Head of caudate nucleus (tissue), 42 donors: ENCODE data around the gene FAM131C.
A peak's percentile ranks its signal among the peaks of the same experiment; 100 is the strongest.
"Not testable (repeated sequence)": the region's sequence is repeated elsewhere in the genome, so short reads cannot be mapped to it uniquely, and the experiment has no call there.

ENCODE experiments used
- DNase-seq, 42 donors: peaks; one replicate each; pipeline versions ENCODE4 v3.0.0 to v3.0.0-alpha.2; 2020 to 2021; ENCODE audit warnings: mixed read lengths in 7 of 42
- intact Hi-C: fragments of 100-400 bp; cut with DNase I; formaldehyde crosslinking; loops from one replicate; pipeline ENCODE4 v1.15.0; 2022

FAM131C gene

DNA sequence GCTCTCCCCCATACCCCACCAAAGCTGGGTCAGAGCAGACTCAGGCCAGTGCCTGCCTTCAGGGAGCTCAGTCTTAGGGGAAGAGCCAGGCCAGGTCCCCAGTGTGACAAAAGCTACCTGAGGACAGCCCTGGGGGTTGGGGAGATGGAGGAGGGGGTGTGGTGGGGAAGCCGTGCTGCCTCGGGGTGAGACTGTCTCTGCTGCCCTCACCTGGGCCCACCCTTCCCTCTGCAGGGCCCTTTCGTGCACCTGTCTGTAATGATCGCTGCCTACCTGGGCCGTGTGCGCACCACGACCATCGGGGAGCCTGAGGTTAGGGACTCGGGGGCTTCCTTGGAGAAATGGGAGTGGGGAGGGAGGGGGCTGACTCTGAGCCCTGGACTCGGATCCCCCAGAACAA is 47.1 kb downstream of the FAM131C start:
- DNase-seq, intact Hi-C loops: not testable (repeated sequence)

DNA sequence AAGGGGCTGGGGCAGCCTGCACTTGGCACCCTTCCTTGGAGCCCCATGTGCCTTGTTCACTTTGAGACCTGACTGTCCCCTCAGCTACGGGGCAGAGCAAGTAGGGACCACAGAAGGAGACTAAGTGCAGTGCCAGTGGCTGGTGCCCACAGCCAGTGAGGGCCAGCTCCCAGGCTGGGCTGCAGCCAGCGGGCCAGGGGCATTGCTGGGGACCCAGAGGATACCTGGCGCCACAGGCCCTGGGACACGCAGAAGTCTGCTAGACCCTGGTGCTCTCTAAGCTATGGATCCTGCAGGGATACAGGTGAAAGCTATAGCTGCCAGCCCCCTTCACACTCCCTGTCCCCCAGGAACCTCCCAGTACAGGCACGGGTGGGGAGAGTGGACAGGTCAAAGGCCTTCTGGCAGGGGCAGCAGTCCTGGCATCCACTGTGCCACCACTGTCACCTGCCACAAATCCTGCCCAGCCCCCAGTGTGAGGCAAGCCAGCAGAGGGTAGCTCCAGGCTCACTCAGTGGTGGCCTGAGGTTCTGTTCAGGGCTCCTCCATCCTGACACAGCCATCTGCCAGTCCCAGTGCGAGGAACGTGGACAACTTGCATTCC is 50.3 kb downstream of the FAM131C start:
- intact Hi-C loops = no loop called here
- no peak for DNase-seq

DNA sequence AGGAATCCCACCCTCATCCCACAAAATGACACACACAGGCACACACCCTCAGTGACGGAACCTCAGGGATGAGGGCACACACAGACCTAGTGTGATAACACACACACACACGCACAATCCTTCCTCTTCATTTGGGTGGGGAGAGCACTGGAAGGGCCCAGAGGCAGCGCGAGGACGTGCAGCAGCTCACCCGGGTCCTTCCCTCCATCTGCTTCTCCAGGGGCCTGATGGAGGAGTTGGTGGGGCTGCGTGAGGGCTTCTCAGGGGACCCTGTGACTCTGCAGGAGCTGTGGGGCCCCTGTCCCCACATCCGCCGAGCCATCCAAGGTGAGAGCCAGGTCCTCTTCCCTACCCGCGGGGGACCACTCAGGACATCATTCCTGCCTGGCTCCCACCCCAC is 51.1 kb downstream of the FAM131C start:
- no peak for DNase-seq
- intact Hi-C loops = no loop called here

DNA sequence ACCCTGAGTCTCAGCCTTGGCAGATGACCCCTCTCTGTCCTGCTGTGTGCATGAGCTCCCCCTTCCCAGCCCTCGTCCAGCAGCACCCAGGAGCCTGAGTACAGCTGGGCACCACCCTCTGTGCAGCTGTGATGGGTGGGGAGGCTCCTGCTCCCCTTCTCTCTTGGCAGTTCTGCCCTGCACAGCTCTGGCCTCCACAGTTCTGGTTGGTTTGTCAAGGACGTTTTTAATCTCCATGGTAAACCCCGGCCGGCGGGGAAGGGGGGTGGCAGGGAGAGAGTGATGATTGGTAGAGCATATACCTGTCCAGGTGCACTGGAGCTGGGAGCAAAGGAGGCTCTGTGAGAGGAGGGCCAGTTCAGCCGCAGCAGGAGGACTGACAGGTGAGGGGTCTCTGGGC is 51.8 kb downstream of the FAM131C start, which contains the start of gene CLCNKA:
TSS of gene CLCNKA (plus strand) at position 356 of the 400 bp plus-strand sequence. CDS start 584 bp downstream, outside the sequence.
- intact Hi-C loops = no loop called here
- DNase-seq = no peak

DNA sequence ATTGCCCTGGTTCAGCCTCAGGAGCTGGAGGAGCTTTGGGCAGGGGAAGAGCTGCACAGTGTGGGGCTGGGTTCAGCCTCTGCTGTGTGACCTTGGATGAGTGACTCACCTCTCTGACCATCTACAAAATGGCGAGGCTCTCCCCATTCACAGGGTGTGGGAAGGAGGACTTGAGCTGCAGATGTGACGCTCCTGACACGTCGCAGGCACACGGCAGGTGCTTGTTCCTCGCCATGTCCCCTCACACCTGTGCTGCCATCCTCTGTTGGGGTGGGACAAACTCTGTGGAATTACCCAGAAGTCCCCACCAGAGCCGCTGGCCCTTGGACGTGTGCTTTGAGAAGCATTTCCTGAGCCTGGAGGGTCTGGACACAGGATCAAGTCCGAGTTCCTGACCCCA is 52.6 kb downstream of the FAM131C start:
- DNase-seq, intact Hi-C loops: not testable (repeated sequence)

DNA sequence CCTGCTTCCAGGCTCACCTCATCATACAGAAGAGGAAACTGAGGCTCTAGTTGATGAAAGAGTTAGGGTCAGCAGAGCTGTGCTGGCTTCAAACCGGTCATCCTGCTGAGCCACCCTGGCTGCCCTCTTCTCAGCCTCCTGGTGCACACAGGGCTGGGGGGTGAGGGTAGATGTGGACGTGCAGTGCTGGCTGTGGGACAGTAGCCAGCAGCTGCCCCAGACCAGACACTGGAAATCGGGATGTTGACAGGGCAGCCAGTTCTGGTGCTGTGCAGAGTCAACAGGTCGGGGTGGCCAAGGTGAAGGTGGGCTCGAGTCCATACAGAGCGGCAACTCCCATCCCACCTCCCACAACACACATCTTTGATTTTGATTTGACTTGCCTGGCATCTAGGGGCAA is 53.1 kb downstream of the FAM131C start:
- intact Hi-C loops = no loop called here
- no peak for DNase-seq

DNA sequence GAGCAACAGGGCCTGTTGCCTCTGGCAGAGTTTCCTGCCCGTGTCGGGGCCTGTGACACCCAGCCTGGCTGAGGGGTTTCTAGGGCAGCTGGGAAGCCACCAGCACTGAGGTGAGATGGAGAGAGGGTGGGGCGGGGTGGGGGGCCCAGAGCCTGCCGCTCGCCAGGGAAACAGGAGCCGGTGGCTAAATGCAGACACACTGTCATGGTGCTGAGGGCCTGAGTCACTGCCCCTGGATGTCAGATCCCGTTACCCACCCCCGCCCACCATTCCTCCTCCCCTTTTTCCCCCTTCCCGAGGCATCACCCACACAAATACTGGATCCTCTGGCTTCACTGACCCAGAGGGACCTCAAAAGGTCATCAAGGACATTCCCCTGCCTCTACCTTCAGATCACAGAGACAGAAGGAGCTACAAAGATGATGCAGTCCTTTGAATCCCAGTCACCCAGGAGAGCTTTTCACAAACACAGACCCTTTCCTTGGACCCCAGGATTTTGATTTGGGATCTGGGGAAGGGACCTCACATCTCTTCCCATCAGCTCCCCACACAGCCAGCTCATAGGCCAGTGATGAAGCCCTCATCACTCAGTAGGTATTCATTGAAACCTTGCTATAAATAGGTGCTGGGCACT is 53.7 kb downstream of the FAM131C start:
- peak in 15 of 42 donors; percentile 13 to 52 (median 36) for DNase-seq
- intact Hi-C loops = no loop called here

DNA sequence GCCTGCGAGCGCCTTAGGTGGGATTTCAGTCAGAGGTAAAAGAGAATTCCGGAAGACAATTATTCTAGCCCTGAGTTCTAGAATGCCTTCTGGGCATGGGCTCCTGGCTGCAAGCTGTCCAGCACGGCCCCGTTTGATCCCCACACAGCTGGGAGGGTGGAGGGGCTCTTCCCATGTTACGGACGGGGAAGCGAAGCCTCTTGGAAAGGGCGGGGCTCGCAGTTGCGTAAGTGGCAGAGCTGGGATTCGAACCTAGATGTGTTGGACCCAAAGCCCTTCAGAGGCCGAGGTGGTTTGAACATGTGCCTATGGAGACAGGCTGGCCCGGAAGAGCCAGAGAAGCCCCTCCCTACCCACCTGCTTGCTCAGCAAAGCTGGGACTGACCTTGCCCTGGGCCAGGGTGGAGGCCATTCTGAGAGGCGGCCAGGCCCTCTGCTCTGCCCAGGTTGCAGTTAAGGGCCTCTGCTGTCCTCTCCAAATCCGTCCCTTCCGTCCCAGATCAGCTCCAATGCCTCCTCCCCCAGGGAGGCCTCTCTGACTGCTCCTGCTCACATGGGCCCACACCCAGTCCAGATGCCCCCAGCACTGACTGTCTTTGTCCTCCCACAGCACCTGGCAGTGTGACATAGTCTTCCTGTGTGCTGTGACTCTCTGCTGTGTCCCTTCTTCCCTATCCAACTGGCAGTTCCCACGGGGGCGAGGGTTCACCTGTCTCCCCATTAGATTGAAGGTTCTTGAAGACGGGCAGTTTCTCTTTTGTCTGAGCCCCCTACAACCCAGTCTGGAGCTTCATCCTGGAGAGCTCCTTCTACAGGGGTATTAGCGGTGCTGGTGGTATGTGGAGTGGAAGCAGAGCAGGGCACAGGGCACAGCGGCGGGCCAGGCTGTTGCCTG is 54.5 kb downstream of the FAM131C start:
- DNase-seq = no peak
- intact Hi-C loops = no loop called here

DNA sequence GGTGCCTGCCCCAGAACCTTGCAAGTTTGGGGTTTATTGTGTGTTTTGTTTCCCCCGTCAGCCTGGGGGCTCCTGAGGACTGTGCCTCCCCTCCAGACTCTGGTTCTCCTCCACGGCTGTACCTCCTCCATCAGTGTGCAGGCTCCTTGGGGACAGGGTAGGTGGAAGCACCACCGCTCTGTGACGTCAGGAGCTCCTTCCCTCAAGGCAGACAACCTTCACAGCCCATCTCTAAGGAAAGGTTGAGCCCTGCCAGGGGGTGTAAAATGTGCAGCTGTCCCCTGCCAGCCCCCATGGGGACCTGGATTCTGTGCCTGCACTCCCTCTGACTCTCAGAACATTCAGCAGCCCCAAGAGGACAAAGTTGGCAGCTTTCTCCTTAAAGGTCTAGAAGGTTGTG is 55.1 kb downstream of the FAM131C start:
- intact Hi-C loops = no loop called here
- no peak for DNase-seq

DNA sequence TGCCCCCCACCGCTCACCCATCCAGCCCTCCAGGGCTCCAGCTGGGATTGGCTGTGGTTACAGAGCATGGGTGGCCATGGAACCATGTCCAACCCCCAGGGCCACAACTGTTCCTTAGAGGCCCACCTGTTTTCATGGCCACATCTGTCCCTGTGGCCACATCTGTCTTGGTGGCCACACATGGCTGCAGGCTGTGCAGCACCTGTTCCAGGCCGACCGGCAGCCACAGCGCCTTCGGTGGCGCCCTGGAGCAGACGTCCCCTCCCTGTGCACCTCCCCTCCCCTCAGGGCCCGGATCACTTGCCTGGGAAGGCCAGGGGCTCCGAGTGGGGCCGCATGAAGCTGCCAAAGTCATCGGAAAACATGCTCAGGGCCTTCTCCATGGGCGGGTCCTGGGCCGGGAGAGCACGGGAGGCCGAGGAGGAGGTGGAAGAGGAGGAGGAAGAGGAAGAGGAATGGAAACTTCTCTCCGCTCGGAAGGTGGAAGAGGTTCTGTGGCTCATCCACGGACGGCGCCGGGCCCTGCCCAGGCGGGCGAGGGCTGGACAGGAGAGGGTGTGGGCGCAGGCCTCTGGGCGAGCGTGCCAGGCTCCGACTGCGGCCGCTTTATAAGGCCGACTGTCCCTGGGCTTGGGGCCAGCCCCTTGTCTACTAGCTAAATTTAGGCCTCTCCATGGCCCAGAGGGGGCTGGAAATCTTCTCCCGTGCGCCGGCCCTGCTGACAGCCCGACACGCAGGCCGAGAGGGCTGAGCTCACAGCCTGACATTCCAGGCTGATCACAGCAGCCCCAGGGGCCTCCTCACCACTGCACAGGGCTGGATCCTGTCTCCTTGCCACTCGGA is 55.8 kb downstream of the FAM131C start, which contains the start of gene HSPB7:
TSS of gene HSPB7 (minus strand) at position 583 of the 843 bp plus-strand sequence. CDS start at position 503, 80 bp downstream.
- peak in 34 of 42 donors; percentile 16 to 65 (median 34) for DNase-seq
- intact Hi-C loops = no loop called here

DNA sequence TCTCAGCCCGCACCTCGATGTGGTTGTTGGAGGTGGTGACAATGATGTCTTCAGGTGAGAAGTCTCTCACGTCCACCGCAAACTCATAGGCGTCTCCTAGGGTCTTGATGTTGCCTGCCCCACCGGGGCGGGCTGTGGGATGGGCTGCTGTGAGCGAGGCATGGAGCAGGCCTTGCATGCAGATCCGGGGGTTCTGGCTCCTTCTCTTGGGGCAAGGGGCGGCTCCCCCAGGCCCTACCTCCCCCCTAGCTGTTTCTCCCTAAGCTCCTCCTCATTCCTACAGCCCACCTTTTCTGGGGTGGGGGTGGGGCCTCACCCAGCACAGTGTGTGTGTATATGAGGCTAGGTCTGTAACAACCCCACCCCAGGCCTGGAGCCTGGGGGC is 56.4 kb downstream of the FAM131C start:
- intact Hi-C loops = no loop called here

DNA sequence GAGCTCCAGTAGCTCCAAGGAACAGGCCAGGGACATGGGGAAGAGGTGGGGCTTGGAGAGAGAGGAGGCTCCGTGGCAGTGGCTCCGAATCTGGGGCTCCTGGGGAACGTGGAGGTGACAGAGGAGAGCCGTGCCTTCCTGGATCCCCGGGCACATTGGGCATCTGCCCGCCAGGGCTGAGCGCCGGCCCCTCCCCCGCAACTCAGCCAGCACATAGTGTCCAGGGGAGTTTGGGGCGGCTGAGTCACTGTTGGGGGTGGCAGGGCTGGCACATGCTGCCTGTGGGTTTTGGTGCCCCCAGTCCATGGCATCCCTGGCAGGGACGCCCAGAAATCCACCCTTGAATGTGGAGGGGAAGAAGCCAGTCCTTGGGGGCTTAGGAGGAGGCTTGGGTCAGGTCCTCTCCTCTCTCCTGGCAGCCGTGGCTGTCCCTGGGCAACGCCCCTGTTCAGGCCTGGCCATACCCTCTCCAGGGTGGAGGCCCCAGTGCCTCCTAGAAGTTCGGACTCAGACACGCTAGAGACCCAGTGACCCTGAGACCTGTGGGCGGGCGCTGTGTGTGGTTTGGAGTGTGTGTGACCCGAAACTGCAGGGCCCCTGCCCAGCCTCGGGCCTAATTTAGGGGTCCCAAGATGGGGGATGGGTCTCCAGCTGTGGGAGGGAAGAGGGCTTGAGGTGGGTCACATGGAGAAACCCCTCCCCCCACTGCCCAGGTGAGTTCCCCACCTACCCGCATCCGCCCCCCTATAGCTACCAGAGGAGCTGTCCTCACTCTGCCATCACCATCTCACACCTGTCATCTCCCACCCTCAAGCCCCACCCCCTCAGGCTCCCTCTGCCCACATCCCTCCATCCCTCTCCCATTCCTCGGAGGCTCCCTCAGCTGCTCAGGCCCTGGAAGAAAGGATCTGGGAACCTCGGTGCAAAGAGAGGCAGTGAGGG is 57.2 kb downstream of the FAM131C start:
- intact Hi-C loops = no loop called here
- peak in 2 of 42 donors; percentile 18 to 30 for DNase-seq

More for the DNA sequence above, 56.4 kb downstream of the FAM131C start:
- DNase-seq = no peak

DNA sequence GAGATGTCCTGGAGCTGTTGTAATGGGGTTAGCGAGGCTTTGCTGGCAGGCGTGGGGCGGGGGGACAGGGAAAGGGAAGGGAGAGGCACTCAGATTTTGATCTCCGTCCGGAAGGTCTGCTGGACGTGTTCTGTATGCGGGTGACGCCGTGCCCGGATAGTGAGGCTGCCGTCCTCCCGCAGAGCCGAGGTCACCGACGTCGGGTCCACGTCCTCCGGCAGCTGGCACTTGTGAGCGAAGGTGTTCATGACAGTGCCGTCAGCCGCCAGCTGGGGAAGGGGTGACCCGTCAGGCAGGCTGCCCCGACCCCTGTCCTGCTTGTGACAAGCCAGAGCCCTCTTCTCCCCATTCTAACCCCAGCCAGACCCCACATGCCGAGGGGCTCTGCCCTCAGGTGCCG is 58.0 kb downstream of the FAM131C start:
- no peak for DNase-seq
- intact Hi-C loops = no loop called here

DNA sequence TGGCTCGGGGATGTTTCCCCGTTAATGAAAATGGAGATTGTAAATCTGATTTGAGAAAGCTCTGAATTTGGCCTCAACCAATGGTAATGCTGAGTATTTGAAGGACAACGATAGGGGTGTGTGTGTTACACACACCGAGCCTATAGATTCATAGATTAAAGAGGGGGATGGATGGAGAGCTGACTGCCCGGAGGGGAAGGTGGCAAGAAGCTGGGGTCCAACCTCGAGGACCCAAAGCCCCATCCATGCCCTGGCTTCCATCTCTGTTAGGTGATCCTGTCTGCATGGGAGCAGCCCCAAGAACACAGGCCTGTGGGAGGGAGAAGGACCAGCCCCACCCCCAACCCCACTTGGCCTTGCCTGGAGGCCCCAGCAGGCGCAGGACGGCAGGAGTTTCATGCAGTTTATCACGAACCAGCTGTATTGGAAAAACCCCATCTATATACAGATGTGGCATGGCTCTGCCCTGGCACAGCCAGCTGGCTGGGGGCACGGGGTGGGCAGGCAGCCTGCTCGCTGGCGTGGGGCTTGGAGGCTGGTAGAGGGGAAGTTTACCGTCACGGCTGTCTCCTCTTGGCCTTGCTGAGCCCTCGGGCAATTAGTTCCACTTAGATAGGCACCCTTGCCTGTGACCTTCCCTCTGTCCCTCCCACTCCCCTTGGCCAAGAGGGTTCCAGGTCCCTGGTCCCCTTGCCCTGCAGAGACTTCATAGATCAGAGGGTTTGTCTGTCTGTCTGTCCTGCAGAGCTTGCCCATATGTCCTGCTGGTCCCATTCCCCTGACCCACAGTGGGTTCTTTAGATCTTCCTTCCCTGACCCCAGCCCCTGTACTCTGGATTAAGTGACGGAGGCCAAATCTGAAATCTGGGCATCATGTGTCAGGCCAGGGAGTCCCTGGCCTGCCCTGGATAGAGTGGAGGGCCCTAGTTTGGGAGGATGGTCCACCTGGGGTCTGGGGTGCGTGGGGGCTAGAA is 58.7 kb downstream of the FAM131C start:
- intact Hi-C loops = no loop called here
- peak in 1 of 42 donors; percentile 27 for DNase-seq

DNA sequence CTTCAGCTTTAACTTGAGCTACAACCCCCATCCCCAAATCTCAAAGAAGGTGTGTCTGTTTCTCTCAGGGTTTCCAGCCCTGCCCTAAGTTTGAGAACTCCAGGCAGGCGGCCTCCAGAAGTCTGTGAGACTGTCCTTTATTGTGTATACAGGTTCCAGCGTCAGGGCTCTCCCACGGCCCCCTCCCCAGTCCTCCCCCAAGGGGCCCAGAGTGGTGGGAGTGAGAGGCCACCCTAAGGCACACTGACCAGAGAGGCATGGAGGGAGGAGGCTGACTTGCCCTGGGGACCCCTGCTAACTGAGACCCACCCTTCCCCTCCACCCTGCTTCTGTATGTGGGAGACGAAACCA is 59.6 kb downstream of the FAM131C start:
- intact Hi-C loops = no loop called here
- DNase-seq = no peak

DNA sequence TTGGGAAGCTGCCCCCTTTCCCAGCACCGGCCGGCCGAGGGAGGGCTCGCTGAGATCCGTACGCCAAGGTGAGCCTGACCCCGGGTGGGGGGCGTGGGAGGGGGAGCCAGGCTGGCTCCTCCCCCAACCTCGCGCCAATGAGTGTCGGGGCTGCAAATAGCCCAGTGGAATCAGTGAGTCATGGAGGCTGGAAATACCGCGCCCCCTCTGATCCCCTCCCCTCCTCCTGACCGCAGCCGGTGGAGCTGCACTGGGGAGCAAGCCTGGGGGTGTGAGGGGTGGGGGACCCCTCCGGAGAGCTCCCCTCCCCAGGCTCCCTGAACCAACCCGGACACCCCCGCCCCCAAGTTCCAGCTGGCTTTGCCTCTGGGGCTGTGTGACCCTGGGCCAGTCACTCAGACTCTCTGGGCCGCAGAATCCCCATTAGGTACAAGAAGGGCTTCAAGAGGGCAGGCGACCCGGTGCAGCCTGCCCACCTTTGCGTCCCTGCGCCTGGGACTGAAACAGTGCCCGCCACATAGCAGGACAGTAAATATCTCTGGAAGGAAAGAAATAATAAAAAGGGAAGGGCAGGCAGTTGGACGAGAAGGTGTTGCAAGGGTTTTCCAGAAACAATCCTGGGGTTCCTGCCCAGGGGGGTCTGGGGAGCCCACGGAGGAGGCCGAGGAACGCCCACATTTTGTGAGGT is 60.1 kb downstream of the FAM131C start:
- peak in 2 of 42 donors; percentile 12 to 38 for DNase-seq

More for the DNA sequence above, 60.1 kb downstream of the FAM131C start:
- intact Hi-C loops = no loop called here
